Testis (tissue), 3 donors: ENCODE data around the gene FAM20B. TPM values are rescaled to one million over a fixed set of nuclear protein-coding genes. Genes with fewer than 3 reads are reported as not detected.

Experiments
- DNase-seq: peaks from one replicate; pipeline ENCODE4 v3.0.0-alpha.2; 2019
- H3K27ac ChIP-seq, 2 donors: fragments of 200-600 bp; sonication (generic); one replicate each; pipeline ENCODE4 v1.5.1; 2019
- H3K27me3 ChIP-seq: fragments of 200-600 bp; sonication (generic); one replicate; pipeline ENCODE4 v1.5.1; 2019
- H3K36me3 ChIP-seq: fragments of 200-600 bp; sonication (generic); one replicate; pipeline ENCODE4 v1.5.1; 2017; ENCODE audit warnings: low read depth; ENCODE audit errors: missing control alignments
- H3K4me1 ChIP-seq: fragments of 200-600 bp; sonication (generic); one replicate; pipeline ENCODE4 v1.5.1; 2019
- H3K4me3 ChIP-seq, 2 donors: fragments of 200-600 bp; sonication (generic); one replicate each; pipeline ENCODE4 v1.5.1; 2017 to 2019
- H3K9me3 ChIP-seq: fragments of 200-600 bp; sonication (generic); one replicate; pipeline ENCODE4 v1.5.1; 2017
- CTCF ChIP-seq, 3 experiments: fragments of 450-650 bp in 2 of 3; fragments of 200-600 bp in 1 of 3; sonication (generic) in 1 of 3; IDR thresholded peaks; one replicate each; pipeline ENCODE4 v1.5.1; 2016 to 2019; ENCODE audit warnings: antibody characterized with exemption in 3 of 3, mild to moderate bottlenecking in 2 of 3, moderate library complexity in 1 of 3
- POLR2A ChIP-seq: fragments of 450-650 bp; IDR thresholded peaks from one replicate; pipeline ENCODE4 v1.6.1; 2017; ENCODE audit warnings: antibody characterized with exemption, mild to moderate bottlenecking, moderate library complexity
- WGBS, 2 donors: methylation state at CpG; one replicate each; pipeline ENCODE4 v1.1.5; 2018; 5-methylcytosine and 5-hydroxymethylcytosine counted together
- intact Hi-C: fragments of 100-400 bp; cut with DNase I; formaldehyde crosslinking; loops from one replicate; pipeline ENCODE4 v1.15.1; 2023; ENCODE audit warnings: low total_unique reads
- polyA plus RNA-seq: library from polyadenylated mRNA; stranded (reverse); fragments of 350-450 nt; fragmentation: Illumina TruSeq; extraction: RNeasy Lipid Tissue Mini Kit (QIAGEN cat#74804); gene quantifications from one replicate; pipeline ENCODE4 v1.2.3, GENCODE V29; 2014; ENCODE audit warnings: low read depth, low replicate concordance; ENCODE audit not compliant: insufficient read depth
- total RNA-seq, 2 donors: library from RNA; depleted of rRNA; stranded (reverse); fragments of >200 nt; gene quantifications; one replicate each; pipeline ENCODE4 v1.2.3, GENCODE V29; 2016

The FAM20B gene
- total and polyA plus RNA-seq, 3 donors from 2014 or later = 16.8 to 22.3 (median 20.1) TPM

- DNase-seq = no peak
- Histone ChIP-seq H3K4me1 (peaks cover 24% of the 10 kb centered on the region), H3K9me3 (no peaks in the 10 kb centered on the region), H3K27me3 (no peaks in the 10 kb centered on the region), H3K4me3 (no peak overlapping the region), H3K27ac (no peak overlapping the region), H3K36me3 (no peaks in the 10 kb centered on the region)
- no peak for TF ChIP-seq CTCF (IDR thresholded peaks at IDR 0.05)
- TF ChIP-seq POLR2A = no peak
- intact Hi-C loops = no loop called here
- 89% methylated on average over 9 of the region's 9 CpGs for WGBS, 2 donors
These were observed 67.3 kb downstream of the FAM20B start for GRCh38 chr1:179092896-179093461.

- intact Hi-C loops = no loop called here
- H3K27me3 ChIP-seq = no peaks in the 10 kb centered on the region
- H3K27ac ChIP-seq = no peak overlapping the region
- peaks cover 21% of the 10 kb centered on the region for H3K4me1 ChIP-seq
- H3K9me3 ChIP-seq = no peaks in the 10 kb centered on the region
- no peak for TF ChIP-seq CTCF (IDR thresholded peaks at IDR 0.05)
- no peak for TF ChIP-seq POLR2A
- no peak for DNase-seq
- no peaks in the 10 kb centered on the region for H3K36me3 ChIP-seq
- 48 to 73% methylated on average over 4 to 5 of the region's 5 CpGs for WGBS, 2 donors
- H3K4me3 ChIP-seq = no peak overlapping the region
These were observed 69.1 kb downstream of the FAM20B start for GRCh38 chr1:179094818-179095217.

GRCh38 chr1:179095377-179095776, 69.7 kb downstream of the FAM20B start:
- H3K27ac ChIP-seq = no peak overlapping the region
- H3K27me3 ChIP-seq = no peaks in the 10 kb centered on the region
- intact Hi-C loops = no loop called here
- H3K36me3 ChIP-seq = no peaks in the 10 kb centered on the region
- WGBS, 2 donors = 79 to 84% methylated on average over 4 of the region's 4 CpGs
- H3K4me1 ChIP-seq = peaks cover 15% of the 10 kb centered on the region
- no peak overlapping the region for H3K4me3 ChIP-seq
- H3K9me3 ChIP-seq = no peaks in the 10 kb centered on the region
- no peak for DNase-seq
- TF ChIP-seq POLR2A = no peak
- no peak for TF ChIP-seq CTCF (IDR thresholded peaks at IDR 0.05)

- no peaks in the 10 kb centered on the region for H3K36me3 ChIP-seq
- H3K27ac ChIP-seq = no peak overlapping the region
- H3K4me3 ChIP-seq = no peak overlapping the region
- H3K27me3 ChIP-seq = no peaks in the 10 kb centered on the region
- no peak for DNase-seq
- 84 to 86% methylated on average over 3 of the region's 3 CpGs for WGBS, 2 donors
- H3K9me3 ChIP-seq = no peaks in the 10 kb centered on the region
- no peak for TF ChIP-seq POLR2A
- TF ChIP-seq CTCF (IDR thresholded peaks at IDR 0.05) = no peak
- intact Hi-C loops = no loop called here
- H3K4me1 ChIP-seq = peaks cover 10% of the 10 kb centered on the region
These were observed 70.2 kb downstream of the FAM20B start for GRCh38 chr1:179095924-179096323.

- TF ChIP-seq POLR2A = no peak
- no peak for TF ChIP-seq CTCF (IDR thresholded peaks at IDR 0.05)
- Histone ChIP-seq H3K4me3 (no peak overlapping the region), H3K36me3 (no peaks in the 10 kb centered on the region), H3K27ac (no peak overlapping the region), H3K27me3 (no peaks in the 10 kb centered on the region), H3K9me3 (no peaks in the 10 kb centered on the region), H3K4me1 (no peaks in the 10 kb centered on the region)
- intact Hi-C loops = no loop called here
- DNase-seq = no peak
- 97% methylated on average over 4 of the region's 4 CpGs for WGBS, 2 donors
These were observed 74.2 kb downstream of the FAM20B start for GRCh38 chr1:179099891-179100290.
